Measurements from ENCODE around the gene RABGAP1L.
A peak's percentile ranks its signal among the peaks of the same experiment; 100 is the strongest.

The RABGAP1L gene

DNA sequence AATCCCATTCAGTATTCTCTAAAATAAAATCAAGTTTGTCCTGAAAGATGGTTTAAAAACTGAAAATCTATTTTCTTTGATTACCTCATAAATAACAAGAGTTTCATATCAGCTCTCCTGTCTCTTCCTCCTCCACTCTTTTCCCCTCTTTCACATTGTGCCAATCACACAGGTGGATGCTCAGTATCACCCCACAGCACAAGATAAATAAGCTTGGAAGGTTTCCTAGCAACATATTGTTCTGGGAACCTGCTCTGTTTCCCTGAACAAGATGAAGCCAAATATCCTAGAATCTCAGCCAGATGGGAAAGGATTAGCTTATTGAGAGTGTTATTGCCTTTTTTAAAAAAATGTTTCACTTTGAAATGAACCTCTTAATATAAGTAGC is 794.7 kb downstream of the RABGAP1L start:
- no peak for DNase-seq

DNA sequence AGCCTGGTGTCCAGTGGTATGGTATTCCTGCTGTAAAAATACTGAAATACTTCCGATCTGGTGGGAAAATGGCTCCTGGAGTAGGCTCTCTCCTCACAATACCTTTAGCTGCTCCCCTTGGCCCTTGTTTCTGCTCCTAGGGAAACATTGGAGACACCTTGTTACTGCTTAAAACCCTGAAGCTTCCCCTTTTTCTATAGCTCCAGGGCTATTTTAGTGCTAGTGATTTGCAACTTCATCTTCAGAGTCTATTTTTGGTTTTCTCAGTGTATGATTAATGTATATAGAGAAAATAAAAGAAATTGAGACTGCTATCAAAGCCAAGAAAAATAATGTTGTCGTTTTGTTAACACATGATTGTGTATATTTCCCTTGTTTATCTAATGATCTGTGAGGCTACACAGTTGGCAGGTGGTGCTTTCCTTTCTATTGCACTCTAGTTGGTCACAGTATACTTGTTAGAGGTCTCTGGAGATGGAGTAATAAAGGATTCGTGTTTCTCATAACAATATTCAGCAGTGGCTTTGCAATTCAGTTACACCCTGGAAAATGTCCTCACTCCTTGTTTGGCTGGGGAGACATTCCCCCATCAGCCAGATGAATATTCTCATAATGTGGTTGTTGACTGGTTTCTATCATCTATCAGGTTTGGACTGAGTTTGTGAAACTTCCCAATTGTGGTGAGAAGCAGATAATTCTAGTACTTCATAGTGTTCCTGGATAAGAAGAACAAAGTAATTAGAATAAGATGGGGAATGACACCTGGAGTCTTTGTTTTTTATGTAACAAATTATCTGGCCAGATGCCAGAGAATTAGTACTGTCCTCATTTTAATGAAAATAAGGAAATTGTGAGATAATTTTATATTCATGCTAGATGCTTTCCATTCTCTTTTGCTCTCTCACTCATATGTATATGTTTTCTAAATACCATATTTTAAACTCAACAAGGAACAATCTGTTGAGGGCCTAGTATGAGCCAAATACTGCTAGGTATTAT is 795.6 kb downstream of the RABGAP1L start:
- DNase-seq = no peak

DNA sequence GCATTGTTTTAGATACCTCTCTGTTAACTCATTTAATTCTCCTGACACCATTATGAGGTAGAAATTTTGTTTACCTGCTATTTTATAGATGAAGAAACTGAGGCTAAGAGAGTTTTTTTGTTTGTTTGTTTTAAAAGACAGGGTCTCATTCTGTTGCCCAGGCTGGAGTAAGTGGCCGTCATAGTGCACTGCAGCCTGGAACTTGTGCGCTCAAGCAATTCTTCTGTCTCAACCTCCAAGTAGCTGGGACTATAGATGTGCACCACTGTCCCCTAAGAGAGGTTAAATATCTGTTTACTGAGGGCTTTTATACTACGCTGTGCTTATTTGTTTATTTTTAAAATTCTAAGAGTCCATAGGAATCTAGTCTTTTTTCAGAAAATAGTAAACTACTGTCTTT is 796.8 kb downstream of the RABGAP1L start:
- no peak for DNase-seq

DNA sequence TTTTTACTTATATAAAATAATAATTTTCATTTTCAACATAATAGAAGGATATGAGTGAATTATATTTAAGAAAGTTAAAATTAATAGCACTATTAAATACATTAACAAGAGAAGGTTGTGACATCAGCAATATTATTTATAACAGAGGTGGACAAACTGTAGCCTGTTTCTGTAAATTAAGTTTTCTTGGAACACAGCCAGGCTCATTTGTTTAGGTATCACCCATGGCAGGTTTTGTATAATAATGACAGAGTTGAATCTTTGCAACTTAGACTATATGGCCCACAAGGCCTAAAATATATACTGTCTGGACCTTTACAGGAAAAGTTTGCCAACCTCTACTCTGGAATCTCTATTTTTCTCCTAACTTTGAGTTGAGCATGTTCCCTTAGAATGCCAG is 797.7 kb downstream of the RABGAP1L start:
- no peak for DNase-seq

DNA sequence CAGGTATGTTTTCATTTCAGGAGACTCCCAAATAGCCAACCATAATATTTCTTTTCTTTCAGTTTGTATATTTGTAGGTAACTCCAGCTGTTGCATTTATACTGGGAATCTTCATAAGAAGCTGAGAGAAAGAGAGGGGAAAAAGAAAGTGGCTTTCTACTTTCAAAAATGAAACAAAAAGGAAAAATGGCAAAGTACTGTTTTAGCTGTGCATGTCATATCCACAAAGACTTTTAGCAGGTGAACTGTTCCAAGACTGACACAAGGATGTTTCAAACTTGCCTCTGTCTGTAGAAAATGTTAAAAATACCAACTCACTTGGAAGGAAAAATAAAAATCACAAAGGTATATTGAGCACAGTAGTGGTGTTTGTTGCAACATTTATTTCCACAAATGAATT is 798.5 kb downstream of the RABGAP1L start:
- no peak for DNase-seq

DNA sequence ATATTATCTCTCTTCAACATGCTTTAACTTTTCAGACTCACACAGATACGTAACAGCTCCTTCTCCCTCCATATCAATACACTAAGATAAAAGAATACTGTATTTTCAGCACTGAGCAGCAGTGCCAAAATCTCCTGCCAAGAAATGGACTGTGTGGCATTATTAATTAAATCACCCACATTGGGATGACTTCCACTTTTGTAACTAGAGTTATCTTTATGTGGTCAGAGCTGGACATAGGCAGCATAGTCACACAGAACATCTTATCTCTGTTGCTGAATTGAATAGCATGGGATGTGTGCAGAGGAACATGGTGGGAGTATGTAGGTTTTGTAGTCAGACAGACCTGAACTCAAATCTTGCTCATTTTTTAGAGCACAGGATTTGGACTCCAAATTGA is 799.1 kb downstream of the RABGAP1L start:
- no peak for DNase-seq

DNA sequence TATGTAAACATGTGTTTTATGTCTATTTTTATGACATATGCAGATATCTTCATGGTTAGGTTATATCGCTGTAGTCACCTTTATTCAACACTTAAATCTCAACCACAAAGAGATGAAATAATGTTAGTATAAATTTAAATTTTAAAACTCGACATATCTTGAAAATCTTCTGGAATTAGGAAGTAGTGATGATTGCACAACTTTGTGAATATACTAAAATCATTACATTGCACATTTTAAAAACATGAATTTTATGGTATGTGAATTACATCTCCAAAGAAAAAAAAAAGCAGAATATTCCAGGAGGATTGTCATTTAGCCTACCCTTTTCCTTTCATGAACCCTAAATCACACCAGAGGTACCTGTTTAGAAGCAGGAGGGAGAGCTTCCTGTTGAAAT is 801.0 kb downstream of the RABGAP1L start:
- DNase-seq = no peak

DNA sequence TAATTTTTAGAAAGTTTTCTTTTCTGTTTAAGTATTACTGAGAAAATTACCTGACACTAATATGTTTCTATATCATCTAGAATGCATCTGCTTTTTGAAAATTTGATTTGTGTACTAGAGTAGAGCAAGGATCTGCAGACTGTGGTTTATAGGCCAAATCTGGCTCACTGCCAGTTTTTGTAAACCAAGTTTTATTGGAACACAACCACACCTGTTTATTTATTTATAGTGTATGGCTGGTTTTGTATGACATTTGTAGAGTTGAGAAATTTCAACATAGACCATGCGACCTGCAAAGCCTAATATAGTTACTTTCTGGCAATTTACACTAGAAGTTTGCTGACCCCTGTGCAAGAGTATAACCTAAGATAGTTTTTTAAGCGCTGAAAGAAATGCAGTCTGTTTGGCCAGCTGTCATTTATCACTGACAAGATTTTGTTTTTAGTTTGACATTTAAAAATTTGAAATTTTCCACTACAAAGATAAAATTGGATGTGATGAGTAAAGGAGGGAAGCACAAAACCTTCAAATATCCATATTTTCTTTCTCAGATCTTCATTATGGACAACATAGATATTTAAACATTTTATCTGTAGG is 804.3 kb downstream of the RABGAP1L start:
- no peak for DNase-seq

DNA sequence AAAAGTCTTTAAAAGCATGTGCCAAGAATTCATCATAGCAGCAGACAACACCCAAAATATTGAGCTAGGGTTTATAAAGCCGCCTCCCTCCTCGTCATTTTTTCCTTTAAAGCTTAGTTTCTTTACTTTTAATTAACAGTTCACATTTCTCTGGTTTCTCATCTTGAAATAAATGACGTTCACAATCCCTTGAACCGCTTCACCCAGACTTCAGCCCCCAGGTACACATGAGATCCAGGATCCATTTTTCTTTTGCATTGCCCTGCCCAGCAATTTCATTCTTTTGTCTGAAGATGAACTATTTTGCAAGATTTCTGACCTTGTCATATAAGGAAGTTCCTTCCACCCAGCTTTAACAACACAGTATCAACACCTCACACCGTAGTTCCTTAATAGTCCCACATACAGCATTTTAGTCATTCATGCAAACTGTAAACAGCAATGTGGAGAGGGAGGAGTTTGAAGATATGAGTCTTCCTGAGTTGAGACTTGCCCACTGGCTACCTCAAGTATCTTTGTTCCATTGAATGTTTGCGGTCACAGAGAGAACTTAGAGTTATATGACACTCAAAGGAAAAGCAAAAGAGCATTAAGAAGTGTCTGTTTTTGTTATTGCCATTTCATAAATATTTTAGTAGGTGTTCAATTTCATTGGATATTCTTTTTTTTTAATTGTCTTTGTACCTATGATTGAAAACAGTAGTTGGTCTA is 805.1 kb downstream of the RABGAP1L start:
- DNase-seq = no peak

DNA sequence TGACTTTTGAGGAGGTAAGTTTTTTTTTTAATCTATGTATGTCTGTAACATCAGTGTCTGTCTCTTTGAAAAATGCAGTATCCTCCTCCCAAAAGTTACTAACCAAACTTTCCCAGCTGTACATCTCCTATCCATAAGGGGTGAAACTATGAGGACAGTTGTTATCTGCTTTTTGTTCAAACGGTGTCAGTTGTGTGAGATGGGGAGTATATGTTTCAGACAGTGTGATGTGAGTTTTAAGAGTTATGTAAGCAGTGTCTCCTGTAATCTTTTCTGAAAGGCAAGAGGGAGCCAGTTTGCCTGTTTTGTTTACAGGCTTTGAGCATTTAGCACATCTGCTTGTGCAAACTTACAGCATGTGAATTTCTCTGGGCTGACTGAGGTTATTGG is 805.6 kb downstream of the RABGAP1L start:
- DNase-seq = no peak

DNA sequence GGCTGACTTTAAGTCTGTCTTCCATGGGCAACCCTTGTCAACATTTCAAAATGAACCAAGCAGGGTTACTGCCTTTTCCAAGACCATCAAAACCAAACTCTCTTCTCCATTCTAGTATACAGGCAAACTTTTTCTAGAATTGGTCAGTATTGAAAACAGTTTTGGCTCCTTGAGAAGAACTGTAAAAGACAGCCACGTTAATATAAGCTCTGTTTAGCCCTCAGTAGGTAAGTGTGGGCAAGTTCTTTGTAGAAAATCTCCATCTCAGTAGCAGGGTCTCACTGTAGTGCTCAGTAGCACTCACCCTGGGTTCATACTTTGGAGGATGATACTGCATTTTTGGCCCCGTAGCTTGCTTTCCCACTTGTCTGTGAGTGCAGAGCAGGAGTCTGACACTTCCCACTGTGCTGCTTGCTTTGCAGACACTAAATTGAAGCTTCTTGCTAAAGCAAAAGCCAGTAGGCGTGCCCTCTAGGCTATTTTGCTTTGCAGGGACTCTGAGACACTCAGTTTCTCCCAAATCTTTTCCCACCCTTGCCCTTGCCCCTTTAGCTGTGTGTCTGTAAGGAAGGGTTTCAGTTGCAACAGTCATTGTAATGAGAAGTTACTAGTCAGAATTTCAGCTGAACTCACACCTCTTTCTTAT is 806.2 kb downstream of the RABGAP1L start:
- DNase-seq = peak; percentile 48

DNA sequence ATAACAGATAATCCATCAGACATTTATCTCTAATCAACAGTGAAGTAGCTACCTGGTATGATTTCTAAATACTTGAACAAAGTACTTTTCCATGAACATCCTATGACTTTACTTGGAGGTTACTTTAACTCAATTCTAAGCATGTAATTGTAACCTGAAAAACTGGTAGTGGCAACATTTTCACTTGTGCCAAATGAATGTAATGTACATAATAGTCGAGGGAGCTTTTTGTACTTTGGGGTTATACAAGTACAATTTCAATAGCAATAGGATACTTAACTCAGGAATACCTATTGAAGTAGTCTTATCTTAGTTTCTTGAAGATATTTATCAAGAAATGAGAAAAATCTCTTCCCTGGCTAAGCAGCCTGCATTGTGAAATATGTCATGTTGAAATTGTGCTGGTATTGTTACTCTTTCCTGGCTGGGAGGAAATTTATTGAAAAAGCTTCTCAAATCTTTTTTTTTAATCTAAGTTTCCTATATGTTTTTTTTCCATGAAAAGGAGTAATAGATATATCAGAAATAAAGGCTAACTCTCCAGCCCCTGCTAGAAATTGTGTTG is 806.8 kb downstream of the RABGAP1L start:
- no peak for DNase-seq

DNA sequence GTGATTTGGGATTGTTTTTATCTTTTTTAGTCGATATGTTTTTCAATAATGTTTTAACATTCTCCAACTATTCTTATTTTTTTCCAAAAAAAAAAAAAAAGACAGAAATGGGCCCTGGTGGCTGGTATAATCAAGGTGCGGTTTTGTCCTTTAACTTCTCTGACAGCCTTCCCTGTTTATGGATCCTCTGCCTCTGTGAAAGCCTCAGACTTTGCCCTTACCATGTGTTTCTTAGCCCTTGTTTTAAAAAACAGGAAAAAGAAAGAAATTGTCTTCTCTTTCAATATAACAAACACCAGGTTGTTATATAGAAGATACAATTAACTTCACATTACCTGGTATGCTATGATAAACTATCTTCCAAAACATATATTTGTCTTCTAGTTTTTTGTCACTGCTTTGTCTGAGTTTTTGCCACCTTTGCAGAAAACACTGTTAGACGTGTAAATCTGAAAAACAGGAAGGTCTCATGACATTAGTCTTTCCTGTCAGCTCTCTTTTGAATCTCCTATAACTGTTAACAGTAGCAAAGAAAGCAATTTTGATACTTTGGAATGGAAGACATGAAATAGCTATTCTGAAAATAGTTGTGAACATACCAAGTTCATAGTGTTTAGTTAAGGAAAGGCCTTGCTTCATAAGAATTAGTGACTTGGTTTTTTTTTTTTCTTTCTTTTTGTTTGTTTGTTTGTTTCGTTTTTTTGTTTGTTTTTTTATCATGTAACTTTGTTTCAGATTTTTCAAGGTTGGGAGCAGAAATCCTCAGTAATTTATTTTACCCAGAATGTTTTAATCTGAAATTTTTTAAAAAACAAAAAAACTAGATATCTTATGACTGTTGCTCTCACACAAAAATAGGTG is 808.8 kb downstream of the RABGAP1L start:
- no peak for DNase-seq

DNA sequence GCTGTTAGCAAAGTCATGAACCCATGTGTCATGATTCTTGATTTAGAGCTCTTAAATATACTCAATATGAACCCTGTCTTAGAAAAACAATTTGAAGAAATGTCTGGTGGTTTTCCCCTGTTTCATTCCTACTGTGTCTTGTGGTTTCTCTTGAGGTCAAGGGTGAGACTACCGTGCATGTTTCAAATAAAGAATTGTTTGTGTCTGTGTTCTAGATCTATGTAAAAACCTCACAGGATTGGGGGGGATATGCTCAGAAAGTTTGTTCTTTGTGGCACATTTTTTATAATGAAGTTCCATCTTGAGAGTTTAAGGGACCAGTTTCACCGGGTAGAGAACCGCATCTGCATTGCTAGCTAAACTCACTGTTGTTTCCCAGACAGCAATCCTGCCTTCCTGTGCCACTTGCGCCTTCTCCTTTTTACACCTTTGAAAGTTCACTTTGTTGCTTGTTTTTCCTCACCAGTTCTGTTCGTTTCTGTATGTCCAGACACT is 809.5 kb downstream of the RABGAP1L start:
- DNase-seq = no peak

DNA sequence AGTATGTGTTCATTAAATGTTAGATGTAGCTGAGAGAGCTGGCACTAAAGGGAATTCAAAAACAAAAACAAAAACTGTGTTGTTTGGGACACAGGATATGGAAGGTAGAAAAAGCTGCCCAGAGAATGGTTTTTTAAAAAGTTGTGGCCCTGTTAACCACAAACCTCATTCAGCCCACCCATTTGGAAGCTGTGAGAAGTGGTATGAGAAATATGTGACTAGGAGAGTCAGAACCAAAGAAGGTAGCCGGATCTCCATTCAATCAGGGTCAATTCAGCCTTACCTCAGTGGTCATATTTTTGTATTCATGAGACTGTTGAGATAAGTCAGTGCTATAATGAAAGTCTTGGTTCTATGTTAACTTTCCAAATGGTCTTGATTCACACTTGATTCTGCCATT is 810.7 kb downstream of the RABGAP1L start:
- no peak for DNase-seq

DNA sequence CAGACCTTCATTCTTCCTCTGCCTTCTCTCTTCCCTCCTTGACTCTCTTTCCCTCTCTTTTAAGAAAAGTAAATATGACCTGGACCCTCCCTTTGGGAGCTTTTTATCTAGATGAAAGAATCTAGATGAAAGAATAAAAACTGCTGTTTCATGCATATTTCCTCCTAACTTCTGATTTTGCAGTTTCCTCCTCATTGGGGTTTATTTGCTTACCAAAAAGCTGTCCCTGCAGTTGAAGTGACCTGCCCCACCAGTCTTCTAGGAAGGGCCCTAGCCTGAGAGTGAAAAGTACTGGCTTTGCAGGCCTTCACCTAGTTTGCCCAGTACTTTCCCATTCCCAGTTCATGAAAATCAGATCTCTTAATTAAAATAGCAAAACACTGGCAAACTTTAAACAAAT is 812.1 kb downstream of the RABGAP1L start:
- DNase-seq = no peak

DNA sequence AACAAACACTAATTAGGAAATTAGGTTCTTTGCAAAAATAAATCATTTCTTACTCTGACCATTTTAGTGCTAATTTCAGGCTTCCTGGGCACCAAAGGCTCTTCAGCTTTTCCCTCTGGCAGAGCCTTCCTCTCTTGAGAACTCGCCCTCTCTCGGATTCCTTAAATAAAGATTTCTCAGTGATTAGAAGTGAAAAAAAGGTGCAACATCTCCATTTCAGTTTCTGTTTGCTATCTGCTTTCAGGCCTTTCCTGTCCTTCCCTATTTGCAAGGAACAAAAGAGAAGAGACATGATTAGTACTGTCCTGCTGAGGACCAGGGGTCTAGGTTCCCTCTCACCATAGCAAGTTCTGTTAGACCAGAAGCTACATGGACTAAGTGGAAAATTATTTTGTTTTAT is 812.6 kb downstream of the RABGAP1L start:
- DNase-seq = no peak

DNA sequence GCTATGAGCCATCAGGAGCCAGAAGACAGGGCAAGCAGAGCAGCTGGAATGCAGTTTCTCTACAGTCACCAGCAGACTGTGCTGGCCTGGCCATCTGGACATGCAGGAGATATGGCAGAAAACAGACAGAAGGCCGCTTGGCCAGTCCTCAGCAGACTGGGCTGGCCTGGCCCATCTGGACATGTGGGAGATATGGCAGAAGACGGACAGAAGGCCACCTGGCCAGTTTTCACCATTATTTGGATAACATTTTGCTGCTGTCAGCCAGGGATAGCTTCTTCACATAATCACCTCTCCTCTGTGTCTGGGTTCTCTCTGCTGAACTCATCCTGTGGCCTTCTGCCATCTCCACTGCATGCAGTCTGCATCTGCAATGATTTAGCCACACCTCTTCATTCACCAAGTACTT is 815.4 kb downstream of the RABGAP1L start:
- DNase-seq = no peak

DNA sequence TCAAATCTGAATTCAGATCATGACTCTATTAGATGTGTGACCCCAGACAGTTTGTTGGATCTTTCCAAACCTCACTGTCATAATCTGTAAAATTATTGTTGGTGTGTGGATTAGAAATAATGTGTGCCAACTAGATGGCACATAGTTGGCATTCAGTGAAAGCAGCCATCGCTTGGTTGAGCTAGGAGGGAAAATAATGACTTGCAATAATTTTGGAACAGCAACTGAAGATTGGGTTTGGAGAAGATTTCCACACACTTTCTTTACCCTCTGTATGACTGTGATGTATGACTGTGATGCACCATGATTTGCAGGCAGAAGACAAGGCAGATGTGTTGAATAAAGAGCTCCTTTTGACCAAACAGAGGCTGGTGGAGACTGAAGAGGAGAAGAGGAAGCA is 816.4 kb downstream of the RABGAP1L start:
- DNase-seq = no peak

DNA sequence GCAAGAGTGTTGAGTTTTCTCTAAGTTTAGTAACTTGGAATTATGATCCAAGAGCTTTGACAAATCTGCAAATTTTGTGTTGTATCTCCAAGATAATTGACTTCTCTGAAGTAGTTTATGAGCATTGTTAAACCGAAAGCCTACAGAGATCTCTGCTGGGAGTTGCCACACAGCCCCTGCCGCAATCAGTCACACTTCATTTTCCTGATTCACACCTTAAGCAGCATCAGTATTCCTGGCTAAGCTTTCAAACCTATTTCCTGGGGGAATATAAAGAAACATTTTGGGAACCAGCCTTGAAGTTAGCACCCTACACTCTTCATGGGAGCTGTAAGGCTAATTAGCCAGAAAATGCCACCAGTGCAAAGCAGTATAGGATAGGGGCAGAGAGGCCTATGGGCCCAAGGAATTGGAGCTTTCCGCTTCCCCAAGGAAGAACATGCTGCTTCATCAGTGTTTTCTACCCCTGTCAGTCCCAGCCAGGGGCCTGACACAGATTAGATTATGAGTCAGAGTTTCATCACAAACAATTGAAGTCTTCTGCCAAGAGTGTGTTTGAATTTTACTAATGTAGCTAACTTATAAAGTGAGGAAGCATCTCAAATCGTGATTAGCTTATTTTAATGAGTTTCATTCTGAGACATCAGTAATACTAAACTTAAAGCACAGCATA is 817.3 kb downstream of the RABGAP1L start:
- no peak for DNase-seq
